Lung (tissue), 12 donors: Measurements from ENCODE around the gene TTLL10. TPM values are rescaled to one million over a fixed set of nuclear protein-coding genes. Genes with fewer than 3 reads are reported as not detected.

Experiments
- ATAC-seq: fragments of 200-7000 bp; cut with Tn5 transposase; one replicate; pipeline ENCODE4 v1.9.1; 2020; ENCODE audit warnings: moderate number of reproducible peaks; ENCODE audit not compliant: insufficient read depth, low FRiP score
- DNase-seq, 3 donors: peaks; one replicate each; pipeline ENCODE4 v3.0.0-alpha.2; 2013 to 2017
- H3K27ac ChIP-seq, 2 donors: one replicate each; pipeline ENCODE4 v1.5.1; 2013; ENCODE audit warnings: mild to moderate bottlenecking in 2 of 2, moderate library complexity in 2 of 2, control low read depth in 1 of 2, inconsistent platforms in 1 of 2, low read depth in 1 of 2, low read length in 1 of 2
- H3K27me3 ChIP-seq, 3 donors: one replicate each; pipeline ENCODE4 v1.5.1; 2013; ENCODE audit warnings: low read length in 2 of 3; ENCODE audit not compliant: control insufficient read depth in 3 of 3, insufficient read depth in 3 of 3
- H3K36me3 ChIP-seq, 4 donors: one replicate each; pipeline ENCODE4 v1.5.1; 2013; ENCODE audit warnings: low read length in 4 of 4, mild to moderate bottlenecking in 1 of 4, moderate library complexity in 1 of 4; ENCODE audit not compliant: control insufficient read depth in 4 of 4, insufficient read depth in 4 of 4
- H3K4me1 ChIP-seq, 5 donors: one replicate each; pipeline ENCODE4 v1.5.1; 2013; ENCODE audit warnings: low read length in 5 of 5, mild to moderate bottlenecking in 2 of 5, moderate library complexity in 1 of 5; ENCODE audit not compliant: control insufficient read depth in 5 of 5, insufficient read depth in 5 of 5
- H3K4me3 ChIP-seq: one replicate; pipeline ENCODE4 v1.5.1; 2013; ENCODE audit warnings: mild to moderate bottlenecking, control low read depth, moderate library complexity
- H3K9ac ChIP-seq, 2 donors: one replicate each; pipeline ENCODE4 v1.5.1; 2013; ENCODE audit warnings: low read length in 2 of 2, control low read depth in 1 of 2; ENCODE audit not compliant: insufficient read depth in 1 of 2
- H3K9me3 ChIP-seq, 4 donors: one replicate each; pipeline ENCODE4 v1.5.1; 2013; ENCODE audit warnings: low read length in 3 of 4, mild to moderate bottlenecking in 1 of 4, moderate library complexity in 1 of 4; ENCODE audit not compliant: control insufficient read depth in 4 of 4, insufficient read depth in 3 of 4
- CTCF ChIP-seq: IDR thresholded peaks from 2 replicates; pipeline ENCODE4 v1.5.1; 2012; ENCODE audit warnings: mild to moderate bottlenecking; ENCODE audit errors: control extremely low read depth, extremely low read depth
- WGBS, 2 donors: extraction: QIAGEN DNeasy Blood & Tissue Kit; methylation state at CpG; one replicate each; pipeline ENCODE4 v1.1.7; 2013; 5-methylcytosine and 5-hydroxymethylcytosine counted together
- polyA plus RNA-seq, 2 donors: library from polyadenylated mRNA; stranded (reverse); fragments of 200-250 nt; gene quantifications; one replicate each; pipeline ENCODE4 v1.2.1, GENCODE V29; 2013
- total RNA-seq, 2 donors: library from RNA; depleted of rRNA in 1 of 2; stranded (reverse); fragments of >200 nt in 1 of 2; gene quantifications; one replicate each; pipeline ENCODE4 v1.2.1, GENCODE V29; 2014 to 2021
- donor health status: control.
- donor health status: control.
- donor health status: Bipolar disorder and iron deficiency.
- donor health status: healthy.
- donor health status: DM: yes; HTN: yes; CAD: no.

Gene TTLL10
- total and polyA plus RNA-seq, 4 donors: 3.7 to 19.7 (median 4.5) TPM

GRCh38 chr1:1228596-1229321, 55.1 kb downstream of the TTLL10 start:
- H3K36me3 ChIP-seq: peaks cover 0 to 41% (median 2%) of the 10 kb centered on the region in 4 donors
- peaks cover 0 to 19% (median 7%) of the 10 kb centered on the region in 5 donors for H3K4me1 ChIP-seq
- no peak for TF ChIP-seq CTCF
- WGBS, 2 donors: 89 to 92% methylated on average over 28 of the region's 28 CpGs
- no peaks in the 10 kb centered on the region for H3K27me3 ChIP-seq
- no peak for DNase-seq
- no peak overlapping the region for H3K4me3 ChIP-seq
- peaks cover 0 to 3% (median 0%) of the 10 kb centered on the region in 4 donors for H3K9me3 ChIP-seq
- no peak overlapping the region for H3K27ac ChIP-seq
- no peak overlapping the region for H3K9ac ChIP-seq
- ATAC-seq: no peak

GRCh38 chr1:1229770-1230169, 56.1 kb downstream of the TTLL10 start:
- no peak overlapping the region for H3K9ac ChIP-seq
- no peak overlapping the region for H3K27ac ChIP-seq
- no peak overlapping the region for H3K4me3 ChIP-seq
- no peak for TF ChIP-seq CTCF
- peaks cover 0 to 19% (median 7%) of the 10 kb centered on the region in 5 donors for H3K4me1 ChIP-seq
- DNase-seq (no peak), ATAC-seq (no peak)
- H3K9me3 ChIP-seq: peaks cover 0 to 3% (median 0%) of the 10 kb centered on the region in 4 donors
- WGBS, 2 donors: 93 to 94% methylated on average over 19 of the region's 19 CpGs
- no peaks in the 10 kb centered on the region for H3K27me3 ChIP-seq
- peaks cover 0 to 39% (median 3%) of the 10 kb centered on the region in 4 donors for H3K36me3 ChIP-seq

DNA sequence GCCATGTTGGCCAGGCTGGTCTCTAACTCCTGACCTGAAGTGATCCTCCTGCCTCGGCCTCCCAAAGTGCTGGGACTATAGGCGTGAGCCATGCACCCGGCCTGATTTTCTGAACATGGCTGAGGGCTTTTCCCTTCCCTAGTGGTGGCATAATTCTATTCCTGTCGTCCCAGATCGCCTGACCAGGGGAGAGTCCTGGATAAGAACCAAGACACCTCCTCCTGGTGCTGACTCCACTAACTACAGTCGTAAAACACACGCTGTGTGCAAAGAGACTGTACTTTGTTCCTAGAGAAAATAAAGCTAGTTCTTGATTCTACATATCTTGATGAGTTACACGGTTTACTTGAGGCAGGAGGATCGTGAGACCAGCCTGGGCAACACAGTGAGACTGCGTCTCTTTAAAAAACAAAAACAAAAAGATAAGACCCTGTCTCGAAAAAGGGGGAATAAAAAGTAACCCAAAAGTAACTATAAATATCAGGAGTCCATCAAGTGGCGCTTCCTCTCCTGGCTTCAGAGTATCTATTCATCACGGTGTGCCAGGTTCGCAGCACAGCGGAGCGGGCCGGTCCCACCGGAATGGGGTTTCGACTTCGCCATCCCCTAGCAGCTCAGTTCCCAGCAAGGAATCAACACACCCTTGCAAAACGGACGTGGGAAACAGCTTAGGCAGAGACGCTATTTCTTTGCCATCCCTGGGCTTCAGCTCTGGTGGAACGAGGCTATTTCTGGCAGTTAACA, 57.1 kb downstream of the TTLL10 start:
- Histone ChIP-seq H3K36me3 (peaks cover 0 to 32% (median 3%) of the 10 kb centered on the region in 4 donors), H3K4me1 (peaks cover 0 to 19% (median 7%) of the 10 kb centered on the region in 5 donors), H3K9me3 (peaks cover 0 to 6% (median 0%) of the 10 kb centered on the region in 4 donors), H3K27me3 (no peaks in the 10 kb centered on the region), H3K27ac (peak overlapping the region; percentile 91 to 97), H3K9ac (peak overlapping the region in 1 of 2 donors; percentile 56), H3K4me3 (peak overlapping the region; percentile 93)
- DNase-seq: no peak
- TF ChIP-seq CTCF: no peak
- 13 to 19% methylated on average over 24 of the region's 24 CpGs for WGBS, 2 donors
- ATAC-seq: no peak
